Liver (tissue), 9 donors: ENCODE results near the gene TECTA. TPM values are rescaled to one million over a fixed set of nuclear protein-coding genes. Genes with fewer than 3 reads are reported as not detected.
A peak's percentile ranks its signal among the peaks of the same experiment; 100 is the strongest.

ENCODE experiments used
- DNase-seq: peaks from one replicate; pipeline ENCODE4 v3.0.0-alpha.2; 2017; ENCODE audit warnings: low spot score
- H3K27ac ChIP-seq, 2 donors: one replicate each; pipeline ENCODE4 v1.7.0; 2013; ENCODE audit warnings: inconsistent platforms in 2 of 2, low read length in 2 of 2, control low read depth in 1 of 2, low read depth in 1 of 2, mild to moderate bottlenecking in 1 of 2
- H3K27me3 ChIP-seq, 4 donors: one replicate each; pipeline versions ENCODE4 v1.6.1 to v1.7.0; 2013; ENCODE audit warnings: low read length in 3 of 4, inconsistent platforms in 1 of 4, mild to moderate bottlenecking in 1 of 4, moderate library complexity in 1 of 4; ENCODE audit not compliant: control insufficient read depth in 4 of 4, insufficient read depth in 4 of 4
- H3K36me3 ChIP-seq, 4 donors: one replicate each; pipeline versions ENCODE4 v1.6.1 to v1.7.0; 2013; ENCODE audit warnings: low read length in 3 of 4, mild to moderate bottlenecking in 3 of 4, low read depth in 1 of 4, moderate library complexity in 1 of 4; ENCODE audit not compliant: control insufficient read depth in 4 of 4, insufficient read depth in 3 of 4
- H3K4me1 ChIP-seq, 4 donors: one replicate each; pipeline versions ENCODE4 v1.6.1 to v1.7.0; 2013; ENCODE audit warnings: low read length in 3 of 4, mild to moderate bottlenecking in 3 of 4, moderate library complexity in 1 of 4; ENCODE audit not compliant: control insufficient read depth in 4 of 4, insufficient read depth in 4 of 4
- H3K4me3 ChIP-seq, 3 donors: one replicate each; pipeline versions ENCODE4 v1.6.1 to v1.7.0; 2013; ENCODE audit warnings: low read length in 3 of 3, control low read depth in 1 of 3, low read depth in 1 of 3, mild to moderate bottlenecking in 1 of 3
- H3K9ac ChIP-seq, 2 donors: one replicate each; pipeline ENCODE4 v1.7.0; 2013; ENCODE audit warnings: low read length in 2 of 2, mild to moderate bottlenecking in 2 of 2, moderate library complexity in 2 of 2, control low read depth in 1 of 2, low read depth in 1 of 2
- H3K9me3 ChIP-seq, 4 donors: one replicate each; pipeline versions ENCODE4 v1.6.1 to v1.7.0; 2013; ENCODE audit warnings: low read length in 3 of 4; ENCODE audit not compliant: control insufficient read depth in 4 of 4
- ATF3 ChIP-seq: IDR thresholded peaks from 2 replicates; pipeline ENCODE4 v1.6.1; 2016; ENCODE audit warnings: antibody characterized with exemption
- CTCF ChIP-seq: fragments of 150-350 bp; IDR thresholded peaks from 2 replicates; pipeline ENCODE4 v1.5.1; 2017; ENCODE audit warnings: improper control_type of control experiment, low read depth, low read length; ENCODE audit not compliant: missing input control
- FOXA1 ChIP-seq: IDR thresholded peaks from 2 replicates; pipeline ENCODE4 v1.6.1; 2016; ENCODE audit warnings: antibody characterized with exemption
- GABPA ChIP-seq, 2 donors: IDR thresholded peaks in 1 of 2; conservative IDR thresholded peaks in 1 of 2; 2 replicates each; pipeline ENCODE4 v1.6.1; 2016; ENCODE audit warnings: antibody characterized with exemption in 2 of 2, mild to moderate bottlenecking in 1 of 2, moderate library complexity in 1 of 2
- HNF4A ChIP-seq, 2 donors: conservative IDR thresholded peaks; 2 replicates each; pipeline ENCODE4 v1.6.1; 2016; ENCODE audit warnings: antibody characterized with exemption in 2 of 2, mild to moderate bottlenecking in 2 of 2
- MAX ChIP-seq: IDR thresholded peaks from 2 replicates; pipeline ENCODE4 v1.6.1; 2016; ENCODE audit warnings: antibody characterized with exemption
- NR2F2 ChIP-seq: IDR thresholded peaks from 2 replicates; pipeline ENCODE4 v1.6.1; 2016; ENCODE audit warnings: antibody characterized with exemption
- RAD21 ChIP-seq, 2 donors: IDR thresholded peaks; 2 replicates each; pipeline ENCODE4 v1.6.1; 2016; ENCODE audit warnings: antibody characterized with exemption in 2 of 2, mild to moderate bottlenecking in 2 of 2
- REST ChIP-seq: IDR thresholded peaks from 2 replicates; pipeline ENCODE4 v1.6.1; 2016; ENCODE audit warnings: antibody characterized with exemption, mild to moderate bottlenecking
- RXRA ChIP-seq, 2 donors: IDR thresholded peaks; 2 replicates each; pipeline ENCODE4 v1.6.1; 2017 to 2018; ENCODE audit warnings: antibody characterized with exemption in 2 of 2, mild to moderate bottlenecking in 1 of 2
- YY1 ChIP-seq: IDR thresholded peaks from 2 replicates; pipeline ENCODE4 v1.6.1; 2016; ENCODE audit warnings: antibody characterized with exemption, mild to moderate bottlenecking
- ZBTB33 ChIP-seq: IDR thresholded peaks from 2 replicates; pipeline ENCODE4 v1.6.1; 2016; ENCODE audit warnings: antibody characterized with exemption
- WGBS: extraction: QIAGEN DNeasy Blood & Tissue Kit; methylation state at CpG from one replicate; pipeline ENCODE4 v1.1.7; 2013; 5-methylcytosine and 5-hydroxymethylcytosine counted together
- polyA plus RNA-seq, 2 donors: library from polyadenylated mRNA; stranded (reverse) in 1 of 2; unstranded in 1 of 2; fragments of 200-250 nt in 1 of 2; fragments of >200 nt in 1 of 2; fragmentation: Nextera tagmentation in 1 of 2; extraction: Ambion mirVana in 1 of 2; gene quantifications; one replicate each; pipeline versions ENCODE4 v1.2.1 to v1.2.3, GENCODE V29; 2013 to 2015
- total RNA-seq, 2 donors: library from RNA; depleted of rRNA; stranded (reverse); fragments of >200 nt; gene quantifications; one replicate each; pipeline ENCODE4 v1.2.3, GENCODE V29; 2014
- donor health status: healthy.
- donor health status: healthy.
- donor health status: healthy.
- donor health status: healthy.
- donor health status: healthy.

The TECTA gene
- total and polyA plus RNA-seq, 4 donors, result 0.46 to 2.4 (median 0.73) TPM

- no peak for TF ChIP-seq ATF3
- 74% methylated on average over 3 of the region's 3 CpGs for WGBS
- Histone ChIP-seq H3K27me3 (no peaks in the 10 kb centered on the region), H3K27ac (no peak overlapping the region), H3K9me3 (no peaks in the 10 kb centered on the region), H3K9ac (no peak overlapping the region), H3K36me3 (peaks cover 0 to 24% (median 15%) of the 10 kb centered on the region in 4 donors), H3K4me1 (no peaks in the 10 kb centered on the region), H3K4me3 (no peak overlapping the region)
- no peak for DNase-seq
Measured at GRCh38 chr11:121059605-121060004, 41.4 kb upstream of the TECTA start.

GRCh38 chr11:121063728-121064127, 37.3 kb upstream of the TECTA start:
- Histone ChIP-seq H3K9me3 (no peaks in the 10 kb centered on the region), H3K4me1 (peaks cover 6 to 19% (median 13%) of the 10 kb centered on the region in 4 donors), H3K27ac (no peak overlapping the region), H3K36me3 (peaks cover 2 to 14% (median 7%) of the 10 kb centered on the region in 4 donors), H3K4me3 (no peak overlapping the region), H3K27me3 (no peaks in the 10 kb centered on the region), H3K9ac (no peak overlapping the region)
- 92% methylated on average over 2 of the region's 2 CpGs for WGBS
- peak; percentile 43 to 61 for TF ChIP-seq RAD21 (IDR thresholded peaks at IDR 0.05)
- TF ChIP-seq ZBTB33, result no peak
- TF ChIP-seq CTCF, result peak; percentile 43
- DNase-seq, result no peak

- no peaks in the 10 kb centered on the region for H3K27me3 ChIP-seq
- H3K4me3 ChIP-seq, result no peak overlapping the region
- no peak for DNase-seq
- peaks cover 0 to 9% (median 4%) of the 10 kb centered on the region in 4 donors for H3K36me3 ChIP-seq
- peak in 1 of 2 donors; percentile 16 for TF ChIP-seq HNF4A (conservative IDR thresholded peaks at IDR 0.05)
- no peak for TF ChIP-seq GABPA (IDR thresholded peaks at IDR 0.05 in 1 of 2, conservative IDR thresholded peaks at IDR 0.05 in 1 of 2)
- peak overlapping the region; percentile 55 to 71 for H3K27ac ChIP-seq
- H3K4me1 ChIP-seq, result peaks cover 6 to 20% (median 14%) of the 10 kb centered on the region in 4 donors
- 90% methylated on average over 3 of the region's 3 CpGs for WGBS
- no peak overlapping the region for H3K9ac ChIP-seq
- no peaks in the 10 kb centered on the region for H3K9me3 ChIP-seq
Measured at GRCh38 chr11:121066623-121067022, 34.4 kb upstream of the TECTA start.

GRCh38 chr11:121067026-121067425, 34.0 kb upstream of the TECTA start:
- DNase-seq, result no peak
- Histone ChIP-seq H3K9ac (no peak overlapping the region), H3K27ac (peak overlapping the region; percentile 55 to 71), H3K4me3 (no peak overlapping the region), H3K9me3 (no peaks in the 10 kb centered on the region), H3K36me3 (peaks cover 0 to 8% (median 4%) of the 10 kb centered on the region in 4 donors), H3K4me1 (peaks cover 6 to 20% (median 16%) of the 10 kb centered on the region in 4 donors), H3K27me3 (no peaks in the 10 kb centered on the region)
- WGBS, result 88% methylated on average over 3 of the region's 3 CpGs
- TF ChIP-seq RXRA (IDR thresholded peaks at IDR 0.05) (no peak), YY1 (no peak), MAX (no peak), NR2F2 (no peak), FOXA1 (no peak), REST (no peak), CTCF (no peak), HNF4A (conservative IDR thresholded peaks at IDR 0.05) (no peak), RAD21 (IDR thresholded peaks at IDR 0.05) (no peak)
